NCI-H526 (cell line): ENCODE results near the gene PIAS2.
"Not testable (repeated sequence)": the region's sequence is repeated elsewhere in the genome, so short reads cannot be mapped to it uniquely, and the experiment has no call there.

ENCODE experiments used
- DNase-seq, 2 experiments: peaks; one replicate each; lab custom pipeline; 2025; lab: John Stamatoyannopoulos, UW

Gene PIAS2

GRCh38 chr18:46917108-46917802 lies at the start of gene PIAS2, which contains the start of gene KATNAL2:
PIAS2 (minus strand) TSS chr18:46917507; CDS start chr18:46917345, 162 bp downstream.
KATNAL2 (plus strand) TSS chr18:46917602; CDS start chr18:46946873, 29,271 bp downstream.
- peak in 1 of 2 experiments; percentile 82 for DNase-seq

GRCh38 chr18:46966266-46966665 lies 49.0 kb upstream of the PIAS2 start:
- DNase-seq = not testable (repeated sequence)

- DNase-seq = not testable (repeated sequence)
Measured at GRCh38 chr18:46964579-46965293, 47.4 kb upstream of the PIAS2 start.

GRCh38 chr18:46963656-46964578 lies 46.6 kb upstream of the PIAS2 start:
- not testable (repeated sequence) for DNase-seq

GRCh38 chr18:46958209-46958608 lies 40.9 kb upstream of the PIAS2 start:
- no peak for DNase-seq

GRCh38 chr18:46953195-46953594 lies 35.9 kb upstream of the PIAS2 start:
- DNase-seq = no peak

GRCh38 chr18:46950064-46950656 lies 32.9 kb upstream of the PIAS2 start:
- DNase-seq = peak in 1 of 2 experiments; percentile 32

GRCh38 chr18:46946656-46947282 lies 29.5 kb upstream of the PIAS2 start:
- peak; percentile 74 to 77 for DNase-seq

GRCh38 chr18:46942646-46943045 lies 25.3 kb upstream of the PIAS2 start:
- no peak for DNase-seq

- no peak for DNase-seq
Measured at GRCh38 chr18:46939998-46940571, 22.8 kb upstream of the PIAS2 start.

- no peak for DNase-seq
Measured at GRCh38 chr18:46939337-46939963, 22.1 kb upstream of the PIAS2 start.

- no peak for DNase-seq
Measured at GRCh38 chr18:46920653-46921052, 3.3 kb upstream of the PIAS2 start.

GRCh38 chr18:46920067-46920466 lies 2.8 kb upstream of the PIAS2 start:
- DNase-seq = no peak

- peak in 1 of 2 experiments; percentile 16 for DNase-seq
Measured at GRCh38 chr18:46917803-46918600, 695 bp upstream of the PIAS2 start.

GRCh38 chr18:46916551-46917107 lies 678 bp downstream of the PIAS2 start:
- no peak for DNase-seq

GRCh38 chr18:46915800-46916550 lies 1.3 kb downstream of the PIAS2 start:
- peak in 1 of 2 experiments; percentile 10 for DNase-seq

GRCh38 chr18:46910856-46911255 lies 6.5 kb downstream of the PIAS2 start:
- DNase-seq = no peak

GRCh38 chr18:46909497-46909896 lies 7.8 kb downstream of the PIAS2 start:
- no peak for DNase-seq
